NCI-H1694 treated with DMSO at 0.1 percent for 48 hours (cell line): ENCODE data around the gene MIPEP.
"Not testable (repeated sequence)": the region's sequence is repeated elsewhere in the genome, so short reads cannot be mapped to it uniquely, and the experiment has no call there.

Experiments used
- DNase-seq: peaks from one replicate; lab custom pipeline; 2025; lab: John Stamatoyannopoulos, UW

Gene MIPEP

GRCh38 chr13:23889615-23890607 lies 711 bp upstream of the MIPEP start:
- DNase-seq: peak; percentile 19

- not testable (repeated sequence) for DNase-seq
Measured at GRCh38 chr13:23884361-23884760, 4.8 kb downstream of the MIPEP start.

GRCh38 chr13:23883255-23883654 lies 5.9 kb downstream of the MIPEP start:
- DNase-seq: no peak

GRCh38 chr13:23881402-23881800 lies 7.8 kb downstream of the MIPEP start:
- not testable (repeated sequence) for DNase-seq

GRCh38 chr13:23880493-23881401 lies 8.5 kb downstream of the MIPEP start:
- DNase-seq: not testable (repeated sequence)

- DNase-seq: no peak
Measured at GRCh38 chr13:23877286-23877685, 11.9 kb downstream of the MIPEP start.

GRCh38 chr13:23876265-23876664 lies 12.9 kb downstream of the MIPEP start:
- DNase-seq: peak; percentile 13

GRCh38 chr13:23871616-23872220 lies 17.5 kb downstream of the MIPEP start:
- DNase-seq: peak; percentile 38

- DNase-seq: no peak
Measured at GRCh38 chr13:23870356-23871140, 18.7 kb downstream of the MIPEP start.

- DNase-seq: no peak
Measured at GRCh38 chr13:23868521-23868920, 20.7 kb downstream of the MIPEP start.

- no peak for DNase-seq
Measured at GRCh38 chr13:23867027-23867491, 22.1 kb downstream of the MIPEP start.

- DNase-seq: no peak
Measured at GRCh38 chr13:23866420-23867026, 22.7 kb downstream of the MIPEP start.

- DNase-seq: no peak
Measured at GRCh38 chr13:23865906-23866305, 23.3 kb downstream of the MIPEP start.

- no peak for DNase-seq
Measured at GRCh38 chr13:23865026-23865425, 24.2 kb downstream of the MIPEP start.

GRCh38 chr13:23861310-23861709 lies 27.9 kb downstream of the MIPEP start:
- DNase-seq: no peak

GRCh38 chr13:23859904-23860303 lies 29.3 kb downstream of the MIPEP start:
- DNase-seq: no peak

GRCh38 chr13:23859455-23859854 lies 29.7 kb downstream of the MIPEP start:
- DNase-seq: no peak

GRCh38 chr13:23858546-23858945 lies 30.7 kb downstream of the MIPEP start:
- no peak for DNase-seq

- no peak for DNase-seq
Measured at GRCh38 chr13:23856008-23856750, 33.0 kb downstream of the MIPEP start.

GRCh38 chr13:23855360-23855759 lies 33.8 kb downstream of the MIPEP start:
- no peak for DNase-seq
